Vagina (tissue), 2 donors: ENCODE results near the gene GRIK3. TPM values are rescaled to one million over a fixed set of nuclear protein-coding genes. Genes with fewer than 3 reads are reported as not detected.

ENCODE experiments used
- DNase-seq, 2 donors: peaks; one replicate each; pipeline ENCODE4 v3.0.0-alpha.2; 2017; ENCODE audit errors: extremely low spot score in 2 of 2
- H3K27ac ChIP-seq: fragments of 200-600 bp; sonication (generic); one replicate; pipeline ENCODE4 v1.5.1; 2019
- H3K27me3 ChIP-seq: fragments of 200-600 bp; sonication (generic); one replicate; pipeline ENCODE4 v1.5.1; 2019
- H3K36me3 ChIP-seq, 2 donors: fragments of 200-600 bp; sonication (generic); one replicate each; pipeline ENCODE4 v1.5.1; 2017 to 2019
- H3K4me1 ChIP-seq: fragments of 200-600 bp; sonication (generic); one replicate; pipeline ENCODE4 v1.5.1; 2019
- H3K4me3 ChIP-seq, 2 donors: fragments of 200-600 bp; sonication (generic); 1 replicate in 1 of 2; 2 replicates in 1 of 2; pipeline ENCODE4 v1.5.1; 2016 to 2019
- H3K9me3 ChIP-seq: fragments of 200-600 bp; sonication (generic); one replicate; pipeline ENCODE4 v1.5.1; 2019
- CTCF ChIP-seq, 3 experiments: fragments of 450-650 bp in 2 of 3; fragments of 200-600 bp in 1 of 3; sonication (generic) in 1 of 3; IDR thresholded peaks; one replicate each; pipeline ENCODE4 v1.5.1; 2017 to 2019; ENCODE audit warnings: antibody characterized with exemption in 3 of 3, mild to moderate bottlenecking in 2 of 3, moderate library complexity in 2 of 3
- POLR2A ChIP-seq, 2 donors: fragments of 450-650 bp; IDR thresholded peaks; one replicate each; pipeline ENCODE4 v1.6.1; 2017; ENCODE audit warnings: antibody characterized with exemption in 2 of 2, mild to moderate bottlenecking in 2 of 2, moderate library complexity in 2 of 2
- POLR2AphosphoS5 ChIP-seq, 2 donors: sonication (generic); formaldehyde crosslinking; IDR thresholded peaks; one replicate each; pipeline ENCODE4 v1.9.0; 2017; ENCODE audit warnings: antibody characterized with exemption in 2 of 2, mild to moderate bottlenecking in 2 of 2, low read depth in 1 of 2; ENCODE audit not compliant: insufficient read depth in 1 of 2
- intact Hi-C: fragments of 100-400 bp; cut with DNase I; formaldehyde crosslinking; loops from one replicate; pipeline ENCODE4 v1.15.1; 2023
- total RNA-seq: library from RNA; depleted of rRNA; stranded (reverse); fragments of >200 nt; gene quantifications from one replicate; pipeline ENCODE4 v1.2.3, GENCODE V29; 2016

Gene GRIK3
- total RNA-seq, 1 donor from 2014 or later: 0.74 TPM

- no peak for TF ChIP-seq POLR2AphosphoS5 (IDR thresholded peaks at IDR 0.05; ENCODE audit: insufficient read depth in 1 of 2, low read depth in 1 of 2)
- no peak for TF ChIP-seq POLR2A (IDR thresholded peaks at IDR 0.05)
- no peak for TF ChIP-seq CTCF (IDR thresholded peaks at IDR 0.05)
- H3K9me3 ChIP-seq: no peaks in the 10 kb centered on the region
- peaks cover 9% of the 10 kb centered on the region for H3K4me1 ChIP-seq
- intact Hi-C loops: no loop called here
- H3K36me3 ChIP-seq: no peaks in the 10 kb centered on the region
- no peak overlapping the region for H3K27ac ChIP-seq
- no peak for DNase-seq
- peak overlapping the region in 1 of 2 donors; percentile 1 for H3K4me3 ChIP-seq
- H3K27me3 ChIP-seq: no peaks in the 10 kb centered on the region
Observed at GRCh38 chr1:37032660-37033354, 1.5 kb downstream of the GRIK3 start.

GRCh38 chr1:37031871-37032270 lies 2.4 kb downstream of the GRIK3 start:
- H3K27me3 ChIP-seq: no peaks in the 10 kb centered on the region
- H3K9me3 ChIP-seq: no peaks in the 10 kb centered on the region
- no peaks in the 10 kb centered on the region for H3K36me3 ChIP-seq
- H3K27ac ChIP-seq: no peak overlapping the region
- intact Hi-C loops: no loop called here
- H3K4me1 ChIP-seq: peaks cover 9% of the 10 kb centered on the region
- no peak overlapping the region for H3K4me3 ChIP-seq
- TF ChIP-seq CTCF (IDR thresholded peaks at IDR 0.05): no peak
- no peak for TF ChIP-seq POLR2A (IDR thresholded peaks at IDR 0.05)
- TF ChIP-seq POLR2AphosphoS5 (IDR thresholded peaks at IDR 0.05; ENCODE audit: insufficient read depth in 1 of 2, low read depth in 1 of 2): no peak
- DNase-seq: no peak

- DNase-seq: no peak
- TF ChIP-seq POLR2AphosphoS5 (IDR thresholded peaks at IDR 0.05; ENCODE audit: insufficient read depth in 1 of 2, low read depth in 1 of 2): no peak
- no peak for TF ChIP-seq POLR2A (IDR thresholded peaks at IDR 0.05)
- no peak for TF ChIP-seq CTCF (IDR thresholded peaks at IDR 0.05)
- no peaks in the 10 kb centered on the region for H3K36me3 ChIP-seq
- intact Hi-C loops: no loop called here
- H3K27me3 ChIP-seq: no peaks in the 10 kb centered on the region
- H3K4me1 ChIP-seq: peaks cover 5% of the 10 kb centered on the region
- H3K4me3 ChIP-seq: no peak overlapping the region
- no peak overlapping the region for H3K27ac ChIP-seq
- no peaks in the 10 kb centered on the region for H3K9me3 ChIP-seq
Observed at GRCh38 chr1:37031429-37031828, 2.9 kb downstream of the GRIK3 start.

GRCh38 chr1:37028981-37029617 lies 5.2 kb downstream of the GRIK3 start:
- H3K27me3 ChIP-seq: no peaks in the 10 kb centered on the region
- H3K9me3 ChIP-seq: no peaks in the 10 kb centered on the region
- no peaks in the 10 kb centered on the region for H3K36me3 ChIP-seq
- no peak for TF ChIP-seq CTCF (IDR thresholded peaks at IDR 0.05)
- TF ChIP-seq POLR2AphosphoS5 (IDR thresholded peaks at IDR 0.05; ENCODE audit: insufficient read depth in 1 of 2, low read depth in 1 of 2): no peak
- TF ChIP-seq POLR2A (IDR thresholded peaks at IDR 0.05): no peak
- DNase-seq: no peak
- intact Hi-C loops: no loop called here
- H3K4me1 ChIP-seq: no peaks in the 10 kb centered on the region
- no peak overlapping the region for H3K27ac ChIP-seq
- H3K4me3 ChIP-seq: no peak overlapping the region

GRCh38 chr1:37021502-37021901 lies 12.8 kb downstream of the GRIK3 start:
- Histone ChIP-seq H3K4me3 (no peak overlapping the region), H3K4me1 (no peaks in the 10 kb centered on the region), H3K27ac (no peak overlapping the region), H3K36me3 (no peaks in the 10 kb centered on the region), H3K27me3 (no peaks in the 10 kb centered on the region), H3K9me3 (no peaks in the 10 kb centered on the region)
- intact Hi-C loops: no loop called here
- TF ChIP-seq POLR2A (IDR thresholded peaks at IDR 0.05): no peak
- no peak for TF ChIP-seq POLR2AphosphoS5 (IDR thresholded peaks at IDR 0.05; ENCODE audit: insufficient read depth in 1 of 2, low read depth in 1 of 2)
- TF ChIP-seq CTCF (IDR thresholded peaks at IDR 0.05): no peak
- no peak for DNase-seq
